Measurements from ENCODE around the gene FGB.

FGB gene

GRCh38 chr4:154542271-154542879 lies 20.4 kb upstream of the FGB start:
- WGBS, 2 experiments = 96 to 100% methylated on average over 2 to 3 of the region's 4 CpGs
- Histone ChIP-seq H3K4me1 (ENCODE audit: control insufficient read depth, insufficient read depth, low read length) (no peaks in the 10 kb centered on the region), H3K9me3 (ENCODE audit: control insufficient read depth, low read length) (no peaks in the 10 kb centered on the region), H3K4me3 (ENCODE audit: insufficient read depth, low read depth, low read length) (no peak overlapping the region), H3K27ac (ENCODE audit: insufficient read depth, low read depth, low read length, poor library complexity, severe bottlenecking) (no peak overlapping the region), H3K36me3 (ENCODE audit: control insufficient read depth, insufficient read depth, low read length) (peaks cover 42% of the 10 kb centered on the region), H3K27me3 (ENCODE audit: control insufficient read depth, insufficient read depth, low read length, poor library complexity, severe bottlenecking) (no peaks in the 10 kb centered on the region)

GRCh38 chr4:154545689-154546088 lies 17.1 kb upstream of the FGB start:
- no peaks in the 10 kb centered on the region for H3K9me3 ChIP-seq (ENCODE audit: control insufficient read depth, low read length)
- H3K27ac ChIP-seq (ENCODE audit: insufficient read depth, low read depth, low read length, poor library complexity, severe bottlenecking) = no peak overlapping the region
- H3K4me1 ChIP-seq (ENCODE audit: control insufficient read depth, insufficient read depth, low read length) = peaks cover 5% of the 10 kb centered on the region
- peaks cover 32% of the 10 kb centered on the region for H3K36me3 ChIP-seq (ENCODE audit: control insufficient read depth, insufficient read depth, low read length)
- no peak overlapping the region for H3K4me3 ChIP-seq (ENCODE audit: insufficient read depth, low read depth, low read length)
- H3K27me3 ChIP-seq (ENCODE audit: control insufficient read depth, insufficient read depth, low read length, poor library complexity, severe bottlenecking) = no peaks in the 10 kb centered on the region
- WGBS, 2 experiments = 94% methylated on average over 3 to 4 of the region's 4 CpGs

- H3K27me3 ChIP-seq (ENCODE audit: control insufficient read depth, insufficient read depth, low read length, poor library complexity, severe bottlenecking) = no peaks in the 10 kb centered on the region
- WGBS, 2 experiments = 4 to 5% methylated on average over 51 of the region's 51 CpGs
These were observed 12.7 kb upstream of the FGB start, which contains the start of gene PLRG1 for GRCh38 chr4:154549894-154550790. PLRG1 (minus strand) TSS chr4:154550400; CDS start chr4:154550308, 92 bp downstream.

DNA sequence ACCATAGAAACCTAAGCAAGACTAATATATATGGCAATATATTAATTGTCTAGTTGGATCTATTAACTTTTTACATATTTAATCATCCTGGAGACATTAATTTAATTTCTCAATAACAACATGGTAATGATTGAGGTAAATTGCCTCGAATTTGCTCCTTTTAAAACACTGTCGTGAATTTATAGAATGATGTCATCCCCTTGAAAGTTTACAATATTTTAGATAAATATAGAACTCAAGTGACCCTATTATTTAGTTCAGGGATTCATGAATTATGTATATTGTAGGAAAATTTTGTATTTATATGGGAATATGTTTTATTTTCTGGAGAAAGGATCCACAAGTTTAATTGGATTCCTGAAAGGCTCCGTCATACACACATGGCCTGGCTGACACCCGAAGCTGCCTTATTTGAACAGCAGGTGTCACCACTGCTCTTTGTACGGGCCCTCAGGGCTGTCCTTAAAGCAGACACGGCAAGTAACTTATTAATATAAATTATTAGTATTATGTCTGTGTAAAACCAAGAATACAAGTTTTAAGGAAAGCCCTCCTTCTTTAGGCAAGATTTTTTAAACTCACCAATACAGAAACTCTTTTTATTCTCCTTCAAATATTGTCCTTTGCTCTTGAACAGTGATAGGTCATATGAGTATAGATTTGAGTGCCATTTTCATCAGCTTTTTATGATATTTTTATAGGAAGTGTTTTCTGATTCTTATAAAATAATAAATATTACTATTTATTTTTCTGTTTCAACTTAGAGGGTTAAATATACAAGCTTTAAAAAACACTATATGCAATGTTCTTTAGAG lies 10.7 kb upstream of the FGB start:
- H3K36me3 ChIP-seq (ENCODE audit: control insufficient read depth, insufficient read depth, low read length) = no peaks in the 10 kb centered on the region
- peaks cover 5% of the 10 kb centered on the region for H3K4me1 ChIP-seq (ENCODE audit: control insufficient read depth, insufficient read depth, low read length)
- no peak overlapping the region for H3K27ac ChIP-seq (ENCODE audit: insufficient read depth, low read depth, low read length, poor library complexity, severe bottlenecking)
- H3K27me3 ChIP-seq (ENCODE audit: control insufficient read depth, insufficient read depth, low read length, poor library complexity, severe bottlenecking) = no peaks in the 10 kb centered on the region
- no peak overlapping the region for H3K4me3 ChIP-seq (ENCODE audit: insufficient read depth, low read depth, low read length)
- H3K9me3 ChIP-seq (ENCODE audit: control insufficient read depth, low read length) = no peaks in the 10 kb centered on the region
- 18 to 23% methylated on average over 2 of the region's 6 CpGs for WGBS, 2 experiments

More at GRCh38 chr4:154549894-154550790, 12.7 kb upstream of the FGB start, which contains the start of gene PLRG1:
- Histone ChIP-seq H3K4me3 (ENCODE audit: insufficient read depth, low read depth, low read length) (peak within 1 kb of the TSS; percentile 81), H3K27ac (ENCODE audit: insufficient read depth, low read depth, low read length, poor library complexity, severe bottlenecking) (no peak within 1 kb of the TSS), H3K4me1 (ENCODE audit: control insufficient read depth, insufficient read depth, low read length) (peaks cover 5% of the 10 kb centered on the region), H3K9me3 (ENCODE audit: control insufficient read depth, low read length) (no peaks in the 10 kb centered on the region), H3K36me3 (ENCODE audit: control insufficient read depth, insufficient read depth, low read length) (no peaks in the 10 kb centered on the region)

GRCh38 chr4:154559141-154559493 lies 3.7 kb upstream of the FGB start:
- Histone ChIP-seq H3K4me3 (ENCODE audit: insufficient read depth, low read depth, low read length) (no peak overlapping the region), H3K27ac (ENCODE audit: insufficient read depth, low read depth, low read length, poor library complexity, severe bottlenecking) (no peak overlapping the region), H3K9me3 (ENCODE audit: control insufficient read depth, low read length) (no peaks in the 10 kb centered on the region), H3K36me3 (ENCODE audit: control insufficient read depth, insufficient read depth, low read length) (no peaks in the 10 kb centered on the region), H3K4me1 (ENCODE audit: control insufficient read depth, insufficient read depth, low read length) (no peaks in the 10 kb centered on the region), H3K27me3 (ENCODE audit: control insufficient read depth, insufficient read depth, low read length, poor library complexity, severe bottlenecking) (no peaks in the 10 kb centered on the region)
- WGBS, 2 experiments = 91 to 96% methylated on average over 1 of the region's 1 CpG

GRCh38 chr4:154559494-154560418 lies 3.1 kb upstream of the FGB start:
- Histone ChIP-seq H3K36me3 (ENCODE audit: control insufficient read depth, insufficient read depth, low read length) (no peaks in the 10 kb centered on the region), H3K9me3 (ENCODE audit: control insufficient read depth, low read length) (no peaks in the 10 kb centered on the region), H3K27ac (ENCODE audit: insufficient read depth, low read depth, low read length, poor library complexity, severe bottlenecking) (no peak overlapping the region), H3K4me1 (ENCODE audit: control insufficient read depth, insufficient read depth, low read length) (no peaks in the 10 kb centered on the region), H3K27me3 (ENCODE audit: control insufficient read depth, insufficient read depth, low read length, poor library complexity, severe bottlenecking) (no peaks in the 10 kb centered on the region), H3K4me3 (ENCODE audit: insufficient read depth, low read depth, low read length) (no peak overlapping the region)
- WGBS, 2 experiments = 83% methylated on average over 9 of the region's 9 CpGs

DNA sequence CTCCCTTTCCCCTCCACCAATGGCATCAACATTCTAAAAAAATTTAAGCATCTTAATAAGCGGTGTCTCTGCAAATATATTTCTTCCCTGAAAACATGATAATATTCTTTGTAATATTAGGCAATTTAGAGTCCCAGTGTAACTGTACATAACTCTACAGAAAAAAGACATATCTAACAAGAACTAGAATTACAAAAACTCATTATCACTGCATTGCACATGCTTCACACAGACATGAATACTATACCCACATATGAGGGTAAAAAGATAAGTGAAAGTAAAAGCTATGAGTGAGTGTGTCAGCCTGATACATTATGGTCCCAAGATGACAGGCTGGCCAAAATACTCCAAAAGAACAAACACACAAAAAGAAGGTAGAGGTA lies 2.4 kb upstream of the FGB start:
- Histone ChIP-seq H3K4me1 (ENCODE audit: control insufficient read depth, insufficient read depth, low read length) (no peaks in the 10 kb centered on the region), H3K27ac (ENCODE audit: insufficient read depth, low read depth, low read length, poor library complexity, severe bottlenecking) (no peak overlapping the region), H3K36me3 (ENCODE audit: control insufficient read depth, insufficient read depth, low read length) (no peaks in the 10 kb centered on the region), H3K9me3 (ENCODE audit: control insufficient read depth, low read length) (no peaks in the 10 kb centered on the region), H3K27me3 (ENCODE audit: control insufficient read depth, insufficient read depth, low read length, poor library complexity, severe bottlenecking) (no peaks in the 10 kb centered on the region), H3K4me3 (ENCODE audit: insufficient read depth, low read depth, low read length) (no peak overlapping the region)
- WGBS, 2 experiments = 100% methylated on average over 1 of the region's 1 CpG; no CpG with 5 or more reads in 1 of the 2 experiments

GRCh38 chr4:154560824-154561231 lies 2.0 kb upstream of the FGB start:
- no peak overlapping the region for H3K27ac ChIP-seq (ENCODE audit: insufficient read depth, low read depth, low read length, poor library complexity, severe bottlenecking)
- H3K9me3 ChIP-seq (ENCODE audit: control insufficient read depth, low read length) = no peaks in the 10 kb centered on the region
- 87 to 92% methylated on average over 3 to 4 of the region's 4 CpGs for WGBS, 2 experiments
- no peaks in the 10 kb centered on the region for H3K4me1 ChIP-seq (ENCODE audit: control insufficient read depth, insufficient read depth, low read length)
- H3K27me3 ChIP-seq (ENCODE audit: control insufficient read depth, insufficient read depth, low read length, poor library complexity, severe bottlenecking) = no peaks in the 10 kb centered on the region
- no peaks in the 10 kb centered on the region for H3K36me3 ChIP-seq (ENCODE audit: control insufficient read depth, insufficient read depth, low read length)
- H3K4me3 ChIP-seq (ENCODE audit: insufficient read depth, low read depth, low read length) = no peak overlapping the region

DNA sequence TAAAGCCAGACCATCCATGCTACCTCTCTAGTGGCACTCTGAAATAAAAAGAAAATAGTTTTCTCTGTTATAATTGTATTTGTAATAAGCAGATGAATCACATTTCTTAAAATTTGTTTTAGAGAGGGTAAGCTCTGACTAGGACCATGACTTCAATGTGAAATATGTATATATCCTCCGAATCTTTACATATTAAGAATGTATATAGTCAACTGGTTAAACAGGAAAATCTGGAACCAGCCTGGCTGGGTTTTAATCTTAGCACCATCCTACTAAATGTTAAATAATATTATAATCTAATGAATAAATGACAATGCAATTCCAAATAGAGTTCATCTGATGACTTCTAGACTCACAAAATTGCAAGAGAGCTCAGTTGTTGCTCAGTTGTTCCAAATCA lies 1.5 kb downstream of the FGB start:
- Histone ChIP-seq H3K36me3 (ENCODE audit: control insufficient read depth, insufficient read depth, low read length) (no peaks in the 10 kb centered on the region), H3K9me3 (ENCODE audit: control insufficient read depth, low read length) (no peaks in the 10 kb centered on the region), H3K27ac (ENCODE audit: insufficient read depth, low read depth, low read length, poor library complexity, severe bottlenecking) (no peak overlapping the region), H3K4me1 (ENCODE audit: control insufficient read depth, insufficient read depth, low read length) (no peaks in the 10 kb centered on the region), H3K27me3 (ENCODE audit: control insufficient read depth, insufficient read depth, low read length, poor library complexity, severe bottlenecking) (no peaks in the 10 kb centered on the region), H3K4me3 (ENCODE audit: insufficient read depth, low read depth, low read length) (no peak overlapping the region)
- WGBS, 2 experiments = no CpG with 5 or more reads among the region's 1 CpG
